Liver (tissue), 9 donors: ENCODE data around the gene S100G. TPM values are rescaled to one million over a fixed set of nuclear protein-coding genes. Genes with fewer than 3 reads are reported as not detected.
"Not testable (repeated sequence)": the region's sequence is repeated elsewhere in the genome, so short reads cannot be mapped to it uniquely, and the experiment has no call there.

Source experiments
- DNase-seq: peaks from one replicate; pipeline ENCODE4 v3.0.0-alpha.2; 2017; ENCODE audit warnings: low spot score
- H3K27ac ChIP-seq, 2 donors: one replicate each; pipeline ENCODE4 v1.7.0; 2013; ENCODE audit warnings: inconsistent platforms in 2 of 2, low read length in 2 of 2, control low read depth in 1 of 2, low read depth in 1 of 2, mild to moderate bottlenecking in 1 of 2
- H3K27me3 ChIP-seq, 4 donors: one replicate each; pipeline versions ENCODE4 v1.6.1 to v1.7.0; 2013; ENCODE audit warnings: low read length in 3 of 4, inconsistent platforms in 1 of 4, mild to moderate bottlenecking in 1 of 4, moderate library complexity in 1 of 4; ENCODE audit not compliant: control insufficient read depth in 4 of 4, insufficient read depth in 4 of 4
- H3K36me3 ChIP-seq, 4 donors: one replicate each; pipeline versions ENCODE4 v1.6.1 to v1.7.0; 2013; ENCODE audit warnings: low read length in 3 of 4, mild to moderate bottlenecking in 3 of 4, low read depth in 1 of 4, moderate library complexity in 1 of 4; ENCODE audit not compliant: control insufficient read depth in 4 of 4, insufficient read depth in 3 of 4
- H3K4me1 ChIP-seq, 4 donors: one replicate each; pipeline versions ENCODE4 v1.6.1 to v1.7.0; 2013; ENCODE audit warnings: low read length in 3 of 4, mild to moderate bottlenecking in 3 of 4, moderate library complexity in 1 of 4; ENCODE audit not compliant: control insufficient read depth in 4 of 4, insufficient read depth in 4 of 4
- H3K4me3 ChIP-seq, 3 donors: one replicate each; pipeline versions ENCODE4 v1.6.1 to v1.7.0; 2013; ENCODE audit warnings: low read length in 3 of 3, control low read depth in 1 of 3, low read depth in 1 of 3, mild to moderate bottlenecking in 1 of 3
- H3K9ac ChIP-seq, 2 donors: one replicate each; pipeline ENCODE4 v1.7.0; 2013; ENCODE audit warnings: low read length in 2 of 2, mild to moderate bottlenecking in 2 of 2, moderate library complexity in 2 of 2, control low read depth in 1 of 2, low read depth in 1 of 2
- H3K9me3 ChIP-seq, 4 donors: one replicate each; pipeline versions ENCODE4 v1.6.1 to v1.7.0; 2013; ENCODE audit warnings: low read length in 3 of 4; ENCODE audit not compliant: control insufficient read depth in 4 of 4
- ATF3 ChIP-seq: IDR thresholded peaks from 2 replicates; pipeline ENCODE4 v1.6.1; 2016; ENCODE audit warnings: antibody characterized with exemption
- CTCF ChIP-seq: fragments of 150-350 bp; IDR thresholded peaks from 2 replicates; pipeline ENCODE4 v1.5.1; 2017; ENCODE audit warnings: improper control_type of control experiment, low read depth, low read length; ENCODE audit not compliant: missing input control
- EGR1 ChIP-seq, 2 donors: IDR thresholded peaks; 2 replicates each; pipeline ENCODE4 v1.6.1; 2016 to 2018; ENCODE audit warnings: antibody characterized with exemption in 2 of 2, low read depth in 2 of 2
- FOXA1 ChIP-seq: IDR thresholded peaks from 2 replicates; pipeline ENCODE4 v1.6.1; 2016; ENCODE audit warnings: antibody characterized with exemption
- GABPA ChIP-seq, 2 donors: IDR thresholded peaks in 1 of 2; conservative IDR thresholded peaks in 1 of 2; 2 replicates each; pipeline ENCODE4 v1.6.1; 2016; ENCODE audit warnings: antibody characterized with exemption in 2 of 2, mild to moderate bottlenecking in 1 of 2, moderate library complexity in 1 of 2
- HNF4A ChIP-seq, 2 donors: conservative IDR thresholded peaks; 2 replicates each; pipeline ENCODE4 v1.6.1; 2016; ENCODE audit warnings: antibody characterized with exemption in 2 of 2, mild to moderate bottlenecking in 2 of 2
- HNF4G ChIP-seq: IDR thresholded peaks from 2 replicates; pipeline ENCODE4 v1.6.1; 2016; ENCODE audit warnings: antibody characterized with exemption
- JUND ChIP-seq, 2 donors: IDR thresholded peaks; 2 replicates each; pipeline ENCODE4 v1.6.1; 2016; ENCODE audit warnings: antibody characterized with exemption in 2 of 2
- NR2F2 ChIP-seq: IDR thresholded peaks from 2 replicates; pipeline ENCODE4 v1.6.1; 2016; ENCODE audit warnings: antibody characterized with exemption
- RAD21 ChIP-seq, 2 donors: IDR thresholded peaks; 2 replicates each; pipeline ENCODE4 v1.6.1; 2016; ENCODE audit warnings: antibody characterized with exemption in 2 of 2, mild to moderate bottlenecking in 2 of 2
- REST ChIP-seq: IDR thresholded peaks from 2 replicates; pipeline ENCODE4 v1.6.1; 2016; ENCODE audit warnings: antibody characterized with exemption, mild to moderate bottlenecking
- SP1 ChIP-seq: IDR thresholded peaks from 2 replicates; pipeline ENCODE4 v1.6.1; 2018; ENCODE audit warnings: antibody characterized with exemption, mild to moderate bottlenecking
- YY1 ChIP-seq: IDR thresholded peaks from 2 replicates; pipeline ENCODE4 v1.6.1; 2016; ENCODE audit warnings: antibody characterized with exemption, mild to moderate bottlenecking
- ZBTB33 ChIP-seq: IDR thresholded peaks from 2 replicates; pipeline ENCODE4 v1.6.1; 2016; ENCODE audit warnings: antibody characterized with exemption
- WGBS: extraction: QIAGEN DNeasy Blood & Tissue Kit; methylation state at CpG from one replicate; pipeline ENCODE4 v1.1.7; 2013; 5-methylcytosine and 5-hydroxymethylcytosine counted together
- polyA plus RNA-seq, 2 donors: library from polyadenylated mRNA; stranded (reverse) in 1 of 2; unstranded in 1 of 2; fragments of 200-250 nt in 1 of 2; fragments of >200 nt in 1 of 2; fragmentation: Nextera tagmentation in 1 of 2; extraction: Ambion mirVana in 1 of 2; gene quantifications; one replicate each; pipeline versions ENCODE4 v1.2.1 to v1.2.3, GENCODE V29; 2013 to 2015
- total RNA-seq, 2 donors: library from RNA; depleted of rRNA; stranded (reverse); fragments of >200 nt; gene quantifications; one replicate each; pipeline ENCODE4 v1.2.3, GENCODE V29; 2014
- donor health status: healthy.
- donor health status: healthy.
- donor health status: healthy.
- donor health status: healthy.
- donor health status: healthy.

Gene S100G
- not detected for total RNA-seq
- polyA plus RNA-seq: not detected

- no peaks in the 10 kb centered on the region for H3K4me1 ChIP-seq
- DNase-seq: no peak
- H3K9me3 ChIP-seq: no peaks in the 10 kb centered on the region
- H3K27me3 ChIP-seq: no peaks in the 10 kb centered on the region
- no peak within 1 kb of the TSS for H3K9ac ChIP-seq
- 98% methylated on average over 4 of the region's 4 CpGs for WGBS
- no peaks in the 10 kb centered on the region for H3K36me3 ChIP-seq
- H3K27ac ChIP-seq: no peak within 1 kb of the TSS
- H3K4me3 ChIP-seq: no peak within 1 kb of the TSS
- no peak for TF ChIP-seq NR2F2
- no peak for TF ChIP-seq FOXA1
- no peak for TF ChIP-seq JUND (IDR thresholded peaks at IDR 0.05)
- TF ChIP-seq HNF4A (conservative IDR thresholded peaks at IDR 0.05): no peak
- no peak for TF ChIP-seq REST
- no peak for TF ChIP-seq YY1
- no peak for TF ChIP-seq EGR1 (IDR thresholded peaks at IDR 0.05; ENCODE audit: low read depth in 2 of 2)
- TF ChIP-seq HNF4G: no peak
- no peak for TF ChIP-seq RAD21 (IDR thresholded peaks at IDR 0.05)
- no peak for TF ChIP-seq GABPA (IDR thresholded peaks at IDR 0.05 in 1 of 2, conservative IDR thresholded peaks at IDR 0.05 in 1 of 2)
- no peak for TF ChIP-seq ZBTB33
- no peak for TF ChIP-seq CTCF
- TF ChIP-seq SP1: no peak
These were observed at the start of gene S100G for GRCh38 chrX:16649858-16650257. S100G (plus strand) TSS chrX:16650158; CDS start chrX:16651007, 849 bp downstream.

- H3K27me3 ChIP-seq: no peaks in the 10 kb centered on the region
- no peak overlapping the region for H3K9ac ChIP-seq
- no peak overlapping the region for H3K4me3 ChIP-seq
- H3K9me3 ChIP-seq: no peaks in the 10 kb centered on the region
- peaks cover 0 to 2% (median under 1%) of the 10 kb centered on the region in 4 donors for H3K36me3 ChIP-seq
- TF ChIP-seq CTCF (no peak), RAD21 (IDR thresholded peaks at IDR 0.05) (no peak), ATF3 (no peak), FOXA1 (no peak), REST (no peak), EGR1 (IDR thresholded peaks at IDR 0.05; ENCODE audit: low read depth in 2 of 2) (no peak)
- 96% methylated on average over 4 of the region's 4 CpGs for WGBS
- H3K27ac ChIP-seq: no peak overlapping the region
- DNase-seq: no peak
- H3K4me1 ChIP-seq: no peaks in the 10 kb centered on the region
These were observed 48.1 kb upstream of the S100G start for GRCh38 chrX:16601885-16602284.

- H3K36me3 ChIP-seq, DNase-seq, H3K9ac ChIP-seq, H3K4me1 ChIP-seq, H3K9me3 ChIP-seq, H3K27me3 ChIP-seq, H3K4me3 ChIP-seq, H3K27ac ChIP-seq: not testable (repeated sequence)
- 92% methylated on average over 6 of the region's 6 CpGs for WGBS
These were observed 46.7 kb upstream of the S100G start for GRCh38 chrX:16603235-16603634.
